DND-41 (cell line): ENCODE measurements around the gene IRX1.

Source experiments
- ATAC-seq: fragments of 200-7000 bp; cut with Tn5 transposase; 3 replicates; pipeline ENCODE4 v1.9.1; 2021; ENCODE audit warnings: low read depth; ENCODE audit not compliant: insufficient read depth
- DNase-seq: peaks from one replicate; pipeline ENCODE4 v3.0.0-alpha.2; 2020
- H2AFZ ChIP-seq: 2 replicates; pipeline ENCODE4 v1.6.0; 2012; ENCODE audit warnings: low read depth, low read length
- H3K27ac ChIP-seq: 2 replicates; pipeline ENCODE4 v1.5.1; 2012; ENCODE audit warnings: low read length, inconsistent platforms
- H3K27me3 ChIP-seq: fragments of 200-600 bp; sonication (generic); 2 replicates; pipeline ENCODE4 v1.6.0; 2012; ENCODE audit warnings: low read length, mild to moderate bottlenecking, inconsistent platforms; ENCODE audit not compliant: insufficient read depth, poor library complexity
- H3K36me3 ChIP-seq: 2 replicates; pipeline ENCODE4 v1.5.1; 2012; ENCODE audit warnings: low read length, inconsistent platforms; ENCODE audit not compliant: insufficient read depth
- H3K4me1 ChIP-seq: 2 replicates; pipeline ENCODE4 v1.5.1; 2012; ENCODE audit warnings: mild to moderate bottlenecking, low read length; ENCODE audit not compliant: insufficient read depth
- H3K4me2 ChIP-seq: 2 replicates; pipeline ENCODE4 v1.6.0; 2012; ENCODE audit warnings: mild to moderate bottlenecking, moderate library complexity, low read length, inconsistent platforms; ENCODE audit not compliant: insufficient read depth
- H3K4me3 ChIP-seq, 2 experiments: fragments of 200-600 bp in 1 of 2; shearing (Covaris generic) in 1 of 2; 2 replicates each; pipeline ENCODE4 v1.5.1; 2012 to 2016; ENCODE audit warnings: inconsistent platforms in 2 of 2, low read length in 2 of 2, mild to moderate bottlenecking in 2 of 2, low read depth in 1 of 2, moderate library complexity in 1 of 2
- H3K79me2 ChIP-seq: 2 replicates; pipeline ENCODE4 v1.6.0; 2012; ENCODE audit warnings: low read length, inconsistent platforms; ENCODE audit not compliant: insufficient read depth
- H3K9ac ChIP-seq: 2 replicates; pipeline ENCODE4 v1.6.0; 2012; ENCODE audit warnings: low read depth, mild to moderate bottlenecking, inconsistent platforms, low read length, moderate library complexity
- H3K9me3 ChIP-seq: 2 replicates; pipeline ENCODE4 v1.5.1; 2012; ENCODE audit warnings: low read length, moderate library complexity, mild to moderate bottlenecking, inconsistent platforms; ENCODE audit not compliant: insufficient read depth, severe bottlenecking
- H4K20me1 ChIP-seq: 2 replicates; pipeline ENCODE4 v1.6.0; 2012; ENCODE audit warnings: low read length; ENCODE audit not compliant: insufficient read depth
- CTCF ChIP-seq: IDR thresholded peaks from 2 replicates; pipeline ENCODE4 v1.5.1; 2012; ENCODE audit warnings: borderline replicate concordance, low read length, moderate library complexity, mild to moderate bottlenecking; ENCODE audit not compliant: poor library complexity, severe bottlenecking; ENCODE audit errors: extremely low read depth
- EZH2 ChIP-seq: IDR thresholded peaks from 3 replicates; pipeline ENCODE4 v1.6.1; 2012; ENCODE audit warnings: borderline replicate concordance, low read depth, mild to moderate bottlenecking, moderate library complexity, low read length, inconsistent platforms; ENCODE audit not compliant: severe bottlenecking

Gene IRX1

GRCh38 chr5:3609120-3609681 is 13.6 kb downstream of the IRX1 start:
- H2AFZ ChIP-seq, result no peak overlapping the region
- H3K27ac ChIP-seq, result no peak overlapping the region
- no peaks in the 10 kb centered on the region for H3K9me3 ChIP-seq
- H3K9ac ChIP-seq, result no peak overlapping the region
- H3K4me1 ChIP-seq, result peaks cover 10% of the 10 kb centered on the region
- ATAC-seq (no peak), DNase-seq (no peak)
- no peaks in the 10 kb centered on the region for H3K27me3 ChIP-seq
- H3K36me3 ChIP-seq, result no peaks in the 10 kb centered on the region
- no peak overlapping the region for H3K4me2 ChIP-seq
- no peaks in the 10 kb centered on the region for H3K79me2 ChIP-seq
- H4K20me1 ChIP-seq, result no peaks in the 10 kb centered on the region
- no peak for TF ChIP-seq EZH2
- TF ChIP-seq CTCF, result no peak
- no peak overlapping the region for H3K4me3 ChIP-seq

- no peak overlapping the region for H3K4me3 ChIP-seq
- H3K9ac ChIP-seq, result no peak overlapping the region
- no peak for TF ChIP-seq CTCF
- no peak for TF ChIP-seq EZH2
- H2AFZ ChIP-seq, result no peak overlapping the region
- H3K9me3 ChIP-seq, result no peaks in the 10 kb centered on the region
- ATAC-seq (no peak), DNase-seq (no peak)
- H3K4me1 ChIP-seq, result peaks cover 15% of the 10 kb centered on the region
- no peak overlapping the region for H3K4me2 ChIP-seq
- no peak overlapping the region for H3K27ac ChIP-seq
- no peaks in the 10 kb centered on the region for H3K79me2 ChIP-seq
- H3K27me3 ChIP-seq, result no peaks in the 10 kb centered on the region
- no peaks in the 10 kb centered on the region for H4K20me1 ChIP-seq
- no peaks in the 10 kb centered on the region for H3K36me3 ChIP-seq
Observed at GRCh38 chr5:3612591-3613042, 17.0 kb downstream of the IRX1 start.

GRCh38 chr5:3613726-3614125 is 18.1 kb downstream of the IRX1 start:
- no peaks in the 10 kb centered on the region for H3K9me3 ChIP-seq
- H3K27ac ChIP-seq, result peak overlapping the region; percentile 31
- DNase-seq (no peak), ATAC-seq (peak; percentile 36; the same call in 2 of the 3 replicates)
- H3K9ac ChIP-seq, result no peak overlapping the region
- H4K20me1 ChIP-seq, result no peaks in the 10 kb centered on the region
- no peak overlapping the region; the same call in 1 of the 2 replicates for H2AFZ ChIP-seq
- H3K4me1 ChIP-seq, result peaks cover 15% of the 10 kb centered on the region
- H3K27me3 ChIP-seq, result no peaks in the 10 kb centered on the region
- no peaks in the 10 kb centered on the region for H3K79me2 ChIP-seq
- TF ChIP-seq CTCF, result no peak
- TF ChIP-seq EZH2, result no peak
- H3K4me2 ChIP-seq, result no peak overlapping the region
- H3K36me3 ChIP-seq, result no peaks in the 10 kb centered on the region
- H3K4me3 ChIP-seq, result no peak overlapping the region

- no peak overlapping the region for H2AFZ ChIP-seq
- H3K4me3 ChIP-seq, result no peak overlapping the region
- no peak overlapping the region for H3K4me2 ChIP-seq
- no peaks in the 10 kb centered on the region for H3K36me3 ChIP-seq
- no peaks in the 10 kb centered on the region for H3K27me3 ChIP-seq
- ATAC-seq (no peak), DNase-seq (no peak)
- H4K20me1 ChIP-seq, result no peaks in the 10 kb centered on the region
- no peak overlapping the region for H3K27ac ChIP-seq
- no peak overlapping the region for H3K9ac ChIP-seq
- H3K4me1 ChIP-seq, result peaks cover 17% of the 10 kb centered on the region
- no peaks in the 10 kb centered on the region for H3K79me2 ChIP-seq
- no peak for TF ChIP-seq CTCF
- TF ChIP-seq EZH2, result no peak
- no peaks in the 10 kb centered on the region for H3K9me3 ChIP-seq
Observed at GRCh38 chr5:3615217-3615616, 19.6 kb downstream of the IRX1 start.
